Cardiac muscle cell (in vitro differentiated cells and primary cell): ENCODE results near the gene CILP. TPM values are rescaled to one million over a fixed set of nuclear protein-coding genes. Genes with fewer than 3 reads are reported as not detected.

Experiments
- DNase-seq, 2 donors: peaks; one replicate each; pipeline versions ENCODE4 v3.0.0 to v3.0.0-alpha.2; 2010 to 2017; ENCODE audit warnings: low read depth in 1 of 2, low spot score in 1 of 2
- H3K27ac ChIP-seq: fragments of 200-600 bp; sonication (generic); 2 replicates; pipeline ENCODE4 v1.5.1; 2016
- H3K27me3 ChIP-seq: fragments of 200-600 bp; sonication (generic); 2 replicates; pipeline ENCODE4 v1.6.0; 2016; ENCODE audit warnings: control low read depth
- H3K36me3 ChIP-seq: fragments of 200-600 bp; sonication (generic); 2 replicates; pipeline ENCODE4 v1.5.1; 2016; ENCODE audit warnings: control low read depth
- H3K4me1 ChIP-seq: fragments of 200-600 bp; sonication (generic); 2 replicates; pipeline ENCODE4 v1.8.1; 2017; ENCODE audit warnings: low read depth, mild to moderate bottlenecking, mixed run types
- H3K4me3 ChIP-seq: fragments of 200-600 bp; sonication (generic); 2 replicates; pipeline ENCODE4 v1.5.1; 2016; ENCODE audit warnings: mild to moderate bottlenecking
- H3K9me3 ChIP-seq: fragments of 200-600 bp; sonication (generic); 2 replicates; pipeline ENCODE4 v1.5.1; 2017; ENCODE audit warnings: low read depth, mild to moderate bottlenecking, control low read depth
- polyA plus RNA-seq: library from polyadenylated mRNA; unstranded; fragments of >200 nt; fragmentation: Nextera tagmentation; extraction: Ambion mirVana; gene quantifications from 2 replicates; pipeline ENCODE4 v1.2.1, GENCODE V29; 2016
- total RNA-seq: library from RNA; depleted of rRNA; stranded (reverse); fragments of >200 nt; gene quantifications from 2 replicates; pipeline ENCODE4 v1.2.3, GENCODE V29; 2016
- TF ChIP-seq, protein P1 (sequence below): IDR thresholded peaks from 2 replicates; pipeline ENCODE4 v1.5.1; 2012; ENCODE audit warnings: low read depth, mild to moderate bottlenecking, low read length

Gene CILP
- total and polyA plus RNA-seq, 2 experiments from 2014 or later, result 0.50 to 1.0 TPM

DNA sequence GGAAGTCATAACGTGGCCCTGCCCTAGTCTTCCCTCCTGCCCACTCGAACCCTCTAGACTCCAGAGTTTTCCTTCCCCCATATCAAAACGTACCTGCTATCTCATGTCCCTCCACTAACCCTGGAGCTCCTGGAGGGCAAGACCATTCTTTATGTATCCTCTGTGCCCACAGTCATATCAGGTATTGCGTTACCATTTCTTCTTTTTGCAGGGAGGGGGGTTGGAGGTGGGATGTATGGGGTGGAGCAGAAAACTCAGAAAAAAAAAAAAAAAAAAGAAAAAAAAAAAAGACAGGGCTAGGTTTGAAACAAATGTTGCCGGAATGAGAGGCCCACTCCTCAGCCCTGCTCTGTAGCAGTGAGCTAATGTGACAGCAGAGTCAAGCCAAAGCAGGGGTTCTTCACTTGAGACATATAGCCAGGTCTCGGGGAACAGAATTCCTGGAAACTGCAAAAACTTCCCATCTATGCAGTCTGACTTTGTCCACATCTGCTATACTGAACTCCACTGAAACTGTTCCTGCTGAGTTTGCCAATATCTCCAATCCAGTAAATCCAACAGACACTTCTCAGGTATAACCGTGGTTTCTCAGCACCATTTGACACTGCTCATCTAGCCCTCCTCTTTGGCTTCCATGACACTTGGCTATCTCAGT is 44.3 kb upstream of the CILP start:
- no peak overlapping the region for H3K4me3 ChIP-seq
- no peaks in the 10 kb centered on the region for H3K9me3 ChIP-seq
- peaks cover 15% of the 10 kb centered on the region for H3K36me3 ChIP-seq
- no peak for DNase-seq
- TF ChIP-seq, protein P1, sequence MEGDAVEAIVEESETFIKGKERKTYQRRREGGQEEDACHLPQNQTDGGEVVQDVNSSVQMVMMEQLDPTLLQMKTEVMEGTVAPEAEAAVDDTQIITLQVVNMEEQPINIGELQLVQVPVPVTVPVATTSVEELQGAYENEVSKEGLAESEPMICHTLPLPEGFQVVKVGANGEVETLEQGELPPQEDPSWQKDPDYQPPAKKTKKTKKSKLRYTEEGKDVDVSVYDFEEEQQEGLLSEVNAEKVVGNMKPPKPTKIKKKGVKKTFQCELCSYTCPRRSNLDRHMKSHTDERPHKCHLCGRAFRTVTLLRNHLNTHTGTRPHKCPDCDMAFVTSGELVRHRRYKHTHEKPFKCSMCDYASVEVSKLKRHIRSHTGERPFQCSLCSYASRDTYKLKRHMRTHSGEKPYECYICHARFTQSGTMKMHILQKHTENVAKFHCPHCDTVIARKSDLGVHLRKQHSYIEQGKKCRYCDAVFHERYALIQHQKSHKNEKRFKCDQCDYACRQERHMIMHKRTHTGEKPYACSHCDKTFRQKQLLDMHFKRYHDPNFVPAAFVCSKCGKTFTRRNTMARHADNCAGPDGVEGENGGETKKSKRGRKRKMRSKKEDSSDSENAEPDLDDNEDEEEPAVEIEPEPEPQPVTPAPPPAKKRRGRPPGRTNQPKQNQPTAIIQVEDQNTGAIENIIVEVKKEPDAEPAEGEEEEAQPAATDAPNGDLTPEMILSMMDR, result no peak
- no peaks in the 10 kb centered on the region for H3K27me3 ChIP-seq
- no peak overlapping the region for H3K27ac ChIP-seq
- H3K4me1 ChIP-seq, result no peaks in the 10 kb centered on the region

DNA sequence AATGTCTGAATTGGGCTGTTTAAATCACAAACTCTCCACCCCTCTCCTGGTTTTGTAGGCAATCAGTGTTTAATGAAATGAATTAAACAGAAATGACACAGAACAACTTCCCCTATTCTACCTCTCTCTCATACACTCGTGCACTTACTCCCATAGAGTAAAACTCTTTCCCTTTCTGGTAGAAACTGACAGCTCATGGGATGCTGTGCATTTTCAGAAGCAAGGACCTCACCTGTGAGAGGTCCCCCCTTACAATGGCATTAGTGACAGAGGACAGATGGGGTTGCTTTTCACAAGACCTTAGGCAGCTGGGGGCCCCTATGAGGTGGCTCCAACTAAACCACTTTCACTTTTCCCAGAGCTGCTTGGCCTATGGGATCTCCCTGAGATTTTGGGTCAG is 43.5 kb upstream of the CILP start:
- H3K4me3 ChIP-seq, result no peak overlapping the region
- TF ChIP-seq, protein P1, result no peak
- H3K9me3 ChIP-seq, result no peaks in the 10 kb centered on the region
- no peak for DNase-seq
- H3K36me3 ChIP-seq, result peaks cover 8% of the 10 kb centered on the region
- no peaks in the 10 kb centered on the region for H3K4me1 ChIP-seq
- no peak overlapping the region for H3K27ac ChIP-seq
- H3K27me3 ChIP-seq, result no peaks in the 10 kb centered on the region

DNA sequence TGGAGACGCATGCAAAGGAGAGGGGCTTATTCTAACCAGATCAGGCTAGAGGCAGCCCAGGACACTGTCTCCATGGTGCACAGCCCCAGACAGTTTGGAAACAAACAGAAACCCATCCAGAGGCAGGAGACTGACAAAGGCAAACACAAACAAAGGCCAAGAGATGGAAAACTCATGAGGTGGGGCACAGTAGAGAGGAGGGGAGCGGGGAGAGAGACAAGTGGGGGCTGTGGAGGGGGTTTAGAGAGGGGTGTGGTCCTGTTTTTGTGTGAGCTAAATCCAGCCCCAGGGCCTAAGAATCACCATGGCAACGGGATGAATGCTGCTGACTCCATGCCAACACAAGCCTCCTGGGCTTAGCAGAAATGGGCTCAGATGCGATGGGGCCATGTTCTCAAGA is 43.1 kb upstream of the CILP start:
- Histone ChIP-seq H3K4me3 (no peak overlapping the region), H3K9me3 (no peaks in the 10 kb centered on the region), H3K27me3 (no peaks in the 10 kb centered on the region), H3K36me3 (peaks cover 7% of the 10 kb centered on the region), H3K4me1 (peaks cover 3% of the 10 kb centered on the region), H3K27ac (no peak overlapping the region)
- DNase-seq, result no peak
- TF ChIP-seq, protein P1, result no peak

DNA sequence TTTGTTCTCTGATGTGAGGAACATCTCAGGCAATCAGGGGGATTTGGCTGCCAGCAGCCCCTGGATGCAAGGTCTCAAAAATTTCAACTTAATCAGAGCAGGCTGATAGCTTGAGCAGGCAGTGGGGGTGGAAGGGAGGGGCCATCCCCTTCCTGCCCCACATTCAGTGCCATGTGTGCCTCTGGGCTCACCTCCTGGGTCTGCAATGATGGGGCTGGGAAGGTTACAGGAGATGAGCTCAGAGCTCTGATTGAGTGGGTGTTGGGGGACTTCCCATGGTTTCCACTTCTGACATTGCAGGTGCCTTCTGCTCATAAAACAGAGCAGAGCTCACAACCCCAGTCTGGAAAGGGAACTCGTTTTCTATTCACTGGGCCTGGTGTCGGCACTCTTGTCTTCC is 38.4 kb upstream of the CILP start:
- no peaks in the 10 kb centered on the region for H3K27me3 ChIP-seq
- DNase-seq, result no peak
- H3K27ac ChIP-seq, result peak overlapping the region; percentile 83
- TF ChIP-seq, protein P1, result no peak
- H3K36me3 ChIP-seq, result no peaks in the 10 kb centered on the region
- H3K9me3 ChIP-seq, result no peaks in the 10 kb centered on the region
- no peak overlapping the region for H3K4me3 ChIP-seq
- peaks cover 36% of the 10 kb centered on the region for H3K4me1 ChIP-seq

DNA sequence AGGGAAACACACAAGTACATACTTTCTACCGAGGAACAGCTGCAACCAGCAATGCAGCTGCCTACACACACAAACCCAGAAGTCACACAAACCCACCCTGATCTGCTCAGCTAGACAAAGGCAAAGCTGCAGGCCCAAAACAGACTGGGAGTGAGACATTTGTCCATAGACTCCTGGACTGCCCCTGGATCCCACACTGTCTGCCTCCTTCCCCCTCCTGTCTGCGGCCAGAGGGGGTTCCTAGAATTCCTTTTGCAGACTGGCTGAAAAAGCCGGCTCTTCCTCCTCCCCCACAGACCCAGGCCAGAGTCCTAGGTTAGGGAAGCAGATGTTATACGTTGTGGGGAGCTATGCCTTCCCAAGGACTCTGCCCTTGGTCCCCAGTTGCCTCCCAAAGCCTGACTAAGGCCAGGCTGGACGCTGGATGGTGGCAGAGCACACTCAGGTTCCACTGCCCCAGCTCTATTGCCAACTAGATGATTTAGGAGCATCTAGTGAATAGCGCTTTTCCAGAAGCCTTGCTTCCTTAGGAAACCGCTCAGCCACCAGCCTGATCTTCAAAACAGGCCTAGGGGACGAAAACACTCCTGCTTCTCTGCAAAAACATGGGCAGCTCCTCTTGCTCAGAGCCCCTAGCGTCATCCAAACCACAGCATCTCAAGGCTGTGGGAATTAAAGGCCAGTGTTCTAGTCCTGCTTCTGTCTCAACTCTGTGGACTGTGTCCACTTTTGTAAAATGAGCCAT is 37.4 kb upstream of the CILP start:
- Histone ChIP-seq H3K9me3 (no peaks in the 10 kb centered on the region), H3K4me3 (no peak overlapping the region), H3K4me1 (peaks cover 40% of the 10 kb centered on the region), H3K27ac (peak overlapping the region; percentile 83), H3K27me3 (no peaks in the 10 kb centered on the region), H3K36me3 (no peaks in the 10 kb centered on the region)
- TF ChIP-seq, protein P1, result no peak
- DNase-seq, result peak in 1 of 2 donors; percentile 14
